ENCODE data around the gene MGRN1.

The MGRN1 gene

DNA sequence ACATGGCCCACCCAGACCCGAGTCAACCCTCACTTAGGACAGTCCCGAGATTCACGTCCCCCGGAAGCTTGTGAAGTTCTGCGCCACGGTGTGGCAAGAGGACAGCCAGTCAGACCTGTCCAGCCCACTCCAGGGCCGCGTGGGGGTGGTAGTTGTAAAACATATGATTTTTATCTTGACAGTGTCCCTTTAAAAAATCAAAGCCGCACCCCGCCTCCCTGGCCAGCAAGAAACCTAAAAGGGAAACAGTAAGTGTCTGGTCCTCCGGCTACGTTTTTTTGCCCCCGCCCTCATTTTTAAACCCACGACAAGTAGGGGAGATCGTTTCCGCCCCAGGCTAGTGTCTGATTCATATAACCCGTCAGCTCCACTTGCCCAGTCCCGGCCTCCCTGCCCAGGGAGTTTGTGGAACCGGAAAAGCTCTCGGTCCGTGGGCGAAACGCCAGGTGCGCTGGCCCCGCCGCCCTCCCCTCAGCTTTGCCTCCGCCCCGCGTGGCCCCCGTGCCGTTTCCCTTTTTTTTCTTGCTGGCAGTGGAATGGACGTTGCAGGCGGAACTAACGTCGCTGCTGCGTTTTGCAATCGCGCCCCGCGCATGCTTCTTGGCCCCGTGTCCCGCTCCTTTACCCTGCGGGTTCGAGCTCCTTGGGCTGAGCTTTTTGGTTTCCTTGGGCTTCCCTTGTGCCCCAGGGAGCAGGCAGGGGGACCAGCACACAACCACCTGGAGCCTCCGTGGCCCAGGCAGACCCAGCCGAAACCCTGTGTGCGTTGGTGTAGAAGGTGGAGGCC, 55.4 kb downstream of the MGRN1 start:
- TF ChIP-seq, protein P1, sequence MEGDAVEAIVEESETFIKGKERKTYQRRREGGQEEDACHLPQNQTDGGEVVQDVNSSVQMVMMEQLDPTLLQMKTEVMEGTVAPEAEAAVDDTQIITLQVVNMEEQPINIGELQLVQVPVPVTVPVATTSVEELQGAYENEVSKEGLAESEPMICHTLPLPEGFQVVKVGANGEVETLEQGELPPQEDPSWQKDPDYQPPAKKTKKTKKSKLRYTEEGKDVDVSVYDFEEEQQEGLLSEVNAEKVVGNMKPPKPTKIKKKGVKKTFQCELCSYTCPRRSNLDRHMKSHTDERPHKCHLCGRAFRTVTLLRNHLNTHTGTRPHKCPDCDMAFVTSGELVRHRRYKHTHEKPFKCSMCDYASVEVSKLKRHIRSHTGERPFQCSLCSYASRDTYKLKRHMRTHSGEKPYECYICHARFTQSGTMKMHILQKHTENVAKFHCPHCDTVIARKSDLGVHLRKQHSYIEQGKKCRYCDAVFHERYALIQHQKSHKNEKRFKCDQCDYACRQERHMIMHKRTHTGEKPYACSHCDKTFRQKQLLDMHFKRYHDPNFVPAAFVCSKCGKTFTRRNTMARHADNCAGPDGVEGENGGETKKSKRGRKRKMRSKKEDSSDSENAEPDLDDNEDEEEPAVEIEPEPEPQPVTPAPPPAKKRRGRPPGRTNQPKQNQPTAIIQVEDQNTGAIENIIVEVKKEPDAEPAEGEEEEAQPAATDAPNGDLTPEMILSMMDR (IDR thresholded peaks at IDR 0.05; ENCODE audit: extremely low read depth, missing control alignments), result no peak

DNA sequence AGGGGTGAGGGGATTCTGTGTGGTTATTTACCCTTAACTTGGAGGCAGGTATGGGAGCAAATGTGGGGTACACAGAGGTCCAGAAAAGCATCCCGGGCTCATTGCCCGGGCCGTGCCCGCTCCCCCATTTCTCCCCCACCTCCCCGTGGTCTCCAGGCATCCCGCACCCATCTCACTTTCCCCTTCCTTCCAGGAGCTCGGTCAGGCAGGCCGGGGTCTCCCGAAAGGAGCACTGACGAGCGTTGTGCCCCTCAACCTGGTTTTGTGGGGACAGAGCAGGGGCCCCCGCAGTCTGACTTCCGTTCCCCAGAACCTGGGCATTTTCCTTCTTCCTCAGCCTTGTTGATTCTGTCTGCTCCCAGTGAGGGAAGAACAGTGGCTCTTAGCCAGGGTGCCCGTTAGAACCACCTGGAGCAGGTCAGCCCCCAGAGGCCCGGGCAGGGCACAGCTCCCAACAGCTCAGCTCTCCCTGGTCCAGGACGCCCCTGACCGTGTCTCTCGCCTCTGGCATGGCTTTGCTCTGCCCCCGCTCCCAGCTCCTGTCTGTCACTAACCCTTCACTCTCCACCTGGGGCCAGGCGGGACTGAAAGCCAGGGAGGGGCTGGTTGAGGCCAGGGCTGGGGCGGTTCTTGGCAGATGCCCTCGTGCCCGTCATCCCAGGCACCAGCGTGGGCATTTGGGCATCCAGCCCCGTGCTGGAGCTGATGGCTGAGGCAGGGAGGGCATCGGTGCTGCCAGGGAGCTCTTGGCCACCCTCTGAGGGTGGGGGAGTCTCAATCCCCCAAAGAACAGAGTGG, 56.2 kb downstream of the MGRN1 start:
- DNase-seq (ENCODE audit: low spot score), result no peak
- TF ChIP-seq, protein P1 (IDR thresholded peaks at IDR 0.05; ENCODE audit: extremely low read depth, missing control alignments), result no peak

More for the DNA sequence above, 55.4 kb downstream of the MGRN1 start:
- no peak for DNase-seq (ENCODE audit: low spot score)

DNA sequence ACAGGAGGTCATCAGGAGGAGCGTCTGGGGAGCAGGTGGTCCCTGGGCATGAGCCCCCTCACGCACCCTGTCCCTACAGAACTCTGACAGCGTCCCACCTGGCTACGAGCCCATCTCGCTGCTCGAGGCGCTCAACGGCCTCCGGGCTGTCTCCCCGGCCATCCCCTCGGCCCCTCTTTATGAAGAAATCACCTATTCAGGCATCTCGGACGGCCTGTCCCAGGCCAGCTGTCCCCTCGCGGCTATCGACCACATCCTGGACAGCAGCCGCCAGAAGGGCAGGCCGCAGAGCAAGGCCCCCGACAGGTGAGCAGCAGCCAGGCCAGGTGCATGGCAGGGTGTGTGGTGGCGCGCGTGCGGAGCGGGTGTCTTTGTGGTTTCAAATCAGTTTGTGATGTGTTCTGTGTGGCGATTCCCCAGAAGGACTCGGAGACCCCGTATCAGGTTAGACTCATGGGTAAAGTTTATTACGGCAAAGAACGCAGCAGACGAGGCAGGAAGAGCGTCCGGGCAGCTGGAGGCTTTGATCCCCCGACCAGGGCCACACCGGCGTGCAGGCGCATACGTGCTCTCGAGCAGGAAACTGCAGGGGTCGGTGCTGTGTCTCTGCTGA, 57.0 kb downstream of the MGRN1 start:
- no peak for DNase-seq (ENCODE audit: low spot score)
- TF ChIP-seq, protein P1 (IDR thresholded peaks at IDR 0.05; ENCODE audit: extremely low read depth, missing control alignments), result no peak

DNA sequence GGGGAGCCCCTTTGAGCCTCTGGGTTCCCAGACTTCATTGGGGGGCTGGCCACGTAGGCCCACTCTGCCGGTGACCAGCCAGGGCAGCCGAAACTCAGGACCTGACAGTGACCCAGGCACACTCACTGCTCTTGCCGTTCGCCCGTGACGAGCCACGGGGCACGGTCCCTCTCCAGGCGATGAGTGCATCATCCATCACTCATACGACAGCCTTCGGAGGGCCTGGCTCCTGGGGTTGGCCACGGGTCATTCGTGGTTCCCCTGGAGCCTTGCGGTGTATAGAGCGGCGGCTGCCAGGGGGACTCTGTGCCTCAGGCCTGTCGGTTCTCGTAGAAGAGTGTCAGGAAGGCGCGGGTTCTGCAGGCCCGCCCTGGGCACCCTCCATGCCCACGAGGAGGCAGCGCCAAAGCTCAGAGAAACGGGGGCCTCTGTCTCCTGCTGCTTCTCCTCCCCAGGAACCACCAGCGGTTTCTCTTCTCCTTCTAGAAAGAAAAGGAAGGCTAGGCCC, 57.5 kb downstream of the MGRN1 start:
- TF ChIP-seq, protein P1 (IDR thresholded peaks at IDR 0.05; ENCODE audit: extremely low read depth, missing control alignments), result no peak
- DNase-seq (ENCODE audit: low spot score), result no peak

DNA sequence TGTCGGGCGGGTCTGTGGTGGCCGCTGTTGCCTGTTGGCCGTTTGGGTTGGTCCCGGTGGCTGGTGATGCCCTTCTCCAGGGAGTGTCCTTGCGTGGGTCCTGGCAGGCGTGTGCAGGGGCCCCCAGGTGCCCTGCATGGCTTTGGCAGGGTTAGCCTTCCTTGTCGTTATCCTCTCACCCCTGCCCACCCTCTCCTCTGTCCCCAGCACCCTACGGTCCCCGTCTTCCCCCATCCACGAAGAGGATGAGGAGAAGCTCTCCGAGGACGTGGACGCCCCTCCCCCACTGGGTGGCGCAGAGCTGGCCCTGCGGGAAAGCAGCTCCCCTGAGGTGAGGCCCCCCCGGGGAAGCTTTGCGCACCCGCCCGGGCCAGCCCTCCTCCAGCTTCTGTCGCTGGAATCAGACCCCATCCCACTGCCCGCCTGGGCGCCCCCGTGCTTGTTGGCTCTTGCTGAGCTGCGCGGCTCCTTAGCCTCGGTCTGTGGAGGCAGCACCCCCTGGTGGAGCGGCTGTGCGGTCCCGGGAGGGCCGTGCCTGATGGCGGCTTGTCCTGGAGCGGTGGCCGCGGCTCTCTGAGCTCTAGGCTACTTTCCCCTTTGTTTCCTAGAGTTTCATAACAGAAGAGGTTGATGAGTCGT, 58.1 kb downstream of the MGRN1 start:
- TF ChIP-seq, protein P1 (IDR thresholded peaks at IDR 0.05; ENCODE audit: extremely low read depth, missing control alignments), result no peak
- no peak for DNase-seq (ENCODE audit: low spot score)

DNA sequence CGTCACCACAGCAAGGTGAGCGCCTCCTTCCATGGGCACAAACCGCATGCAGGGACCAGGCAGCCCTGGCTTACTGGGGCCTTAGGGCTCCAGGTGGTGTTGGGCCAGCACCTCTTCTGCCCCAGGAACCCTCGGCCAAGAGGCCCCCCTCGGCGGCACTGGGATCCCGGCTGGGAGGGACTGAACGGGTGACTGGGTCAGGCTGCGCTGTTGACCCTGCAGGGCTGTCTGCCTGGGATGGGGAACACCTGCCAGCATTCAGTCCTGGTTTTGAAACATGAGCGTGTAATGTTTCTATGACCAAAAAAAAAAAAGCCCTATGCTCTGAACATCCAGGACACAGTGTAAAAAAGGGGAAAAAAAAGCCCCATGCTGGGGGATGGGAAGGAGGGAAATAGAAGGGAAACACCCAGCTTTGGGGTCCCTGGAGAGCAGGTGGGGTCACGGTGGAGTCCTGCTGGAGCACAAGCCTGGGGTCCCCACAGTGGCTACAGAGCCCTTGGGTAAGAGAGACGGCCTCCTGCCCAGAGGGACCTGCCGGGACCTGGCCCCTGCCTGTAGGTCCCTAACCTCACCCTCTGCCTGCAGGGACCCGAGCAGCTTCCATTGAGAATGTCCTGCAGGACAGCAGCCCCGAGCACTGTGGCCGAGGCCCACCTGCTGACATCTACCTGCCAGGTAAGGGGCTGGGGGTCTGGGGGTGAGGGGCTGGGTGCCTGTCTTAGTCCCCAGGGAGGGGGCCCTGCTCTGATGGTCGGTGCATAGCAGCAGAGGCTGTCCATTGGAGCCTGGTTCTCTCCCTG, 58.8 kb downstream of the MGRN1 start:
- DNase-seq (ENCODE audit: low spot score), result no peak
- TF ChIP-seq, protein P1 (IDR thresholded peaks at IDR 0.05; ENCODE audit: extremely low read depth, missing control alignments), result no peak

Measured in GM20000 (cell line).